Measurements from ENCODE around the gene TTN. TPM values are rescaled to one million over a fixed set of nuclear protein-coding genes. Genes with fewer than 3 reads are reported as not detected.

The TTN gene
- total RNA-seq, result under 0.01 and 0.05 TPM in 2 replicates

- DNase-seq (ENCODE audit: low read depth), result no peak
Measured at GRCh38 chr2:178807227-178808008, at the start of gene TTN. Gene TTN, minus strand, starts transcription at chr2:178807423. Its CDS starts 2,781 bp downstream, at chr2:178804642.

- DNase-seq (ENCODE audit: low read depth), result no peak
Measured at GRCh38 chr2:178855151-178855550, 47.9 kb upstream of the TTN start.

DNA sequence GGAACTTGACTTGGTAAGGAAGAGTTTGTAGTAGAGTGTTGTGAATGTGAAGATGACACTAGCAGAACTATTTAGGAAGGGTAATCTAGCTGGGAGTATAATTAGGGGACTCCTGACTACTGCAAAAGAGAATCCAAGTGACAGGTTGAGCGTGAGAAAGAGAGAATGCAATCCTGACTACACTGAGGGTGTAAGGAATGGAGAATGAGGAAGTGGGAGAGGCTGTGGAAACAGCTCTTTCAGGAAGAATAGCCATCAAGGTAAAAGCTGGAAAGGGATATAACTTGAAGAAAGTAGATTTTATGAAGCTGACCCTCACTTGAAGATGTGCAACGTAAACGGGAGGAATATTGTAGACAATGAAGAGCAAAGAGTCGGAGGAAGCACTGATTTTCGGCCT is 41.1 kb upstream of the TTN start:
- no peak for DNase-seq (ENCODE audit: low read depth)

DNA sequence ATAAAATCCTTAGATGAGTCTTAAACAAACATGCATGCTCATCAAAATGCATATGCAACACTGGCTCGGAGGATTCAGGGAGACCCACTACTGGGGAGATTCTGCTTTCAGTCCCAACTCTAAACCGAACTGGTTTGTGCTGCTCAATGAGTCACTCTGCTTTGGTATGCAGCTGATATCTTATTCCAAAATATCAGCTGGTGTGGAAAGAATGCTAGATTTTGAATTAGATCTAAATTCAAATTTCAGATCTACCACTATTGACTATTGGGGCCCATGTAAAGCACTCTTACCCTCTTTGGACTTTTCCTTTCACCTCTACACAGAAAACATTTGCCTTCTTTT is 39.2 kb upstream of the TTN start:
- peak; percentile 9 for DNase-seq (ENCODE audit: low read depth)

DNA sequence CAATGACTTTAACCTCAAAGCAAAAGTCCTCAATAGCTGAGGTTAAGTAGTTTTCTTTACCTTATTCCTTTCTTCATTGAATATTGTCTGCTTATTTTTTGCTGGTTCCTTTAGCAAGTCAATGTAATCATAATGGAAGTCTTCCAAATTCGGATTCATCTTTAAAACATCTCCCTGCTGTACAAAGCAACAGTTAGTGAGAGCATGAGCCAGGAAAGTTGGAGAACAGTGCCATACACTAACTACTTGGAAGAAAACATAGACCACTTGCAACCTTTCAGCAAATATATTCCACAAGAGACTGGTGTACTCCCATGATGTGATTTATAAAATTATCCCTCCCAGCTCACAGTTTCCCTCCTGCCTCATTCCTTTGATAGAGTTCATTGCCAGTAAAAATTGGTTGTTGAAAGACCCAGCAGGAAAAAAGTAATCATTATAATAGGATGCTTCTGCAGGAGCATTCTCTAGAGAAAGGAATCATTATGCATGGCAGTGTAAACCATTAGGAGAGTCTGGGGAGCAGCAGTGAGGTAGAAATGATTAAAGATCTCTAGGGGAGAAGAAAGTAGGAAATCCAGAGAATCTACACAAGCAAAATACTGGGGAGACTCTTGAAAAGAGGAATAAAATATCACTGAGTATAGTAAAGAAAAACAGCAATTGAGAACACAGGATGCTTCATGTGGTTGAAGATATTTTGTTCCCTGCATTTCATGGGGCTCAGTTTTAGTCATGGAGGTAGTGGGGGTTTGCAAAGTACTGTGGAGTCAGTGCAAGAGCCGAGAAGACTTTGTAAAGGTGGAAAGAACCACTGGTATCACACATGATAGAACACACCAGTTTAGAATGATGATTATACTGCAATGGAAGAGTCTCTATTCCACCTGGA is 38.6 kb upstream of the TTN start:
- DNase-seq (ENCODE audit: low read depth), result no peak

- no peak for DNase-seq (ENCODE audit: low read depth)
Measured at GRCh38 chr2:178844701-178845100, 37.5 kb upstream of the TTN start.

DNA sequence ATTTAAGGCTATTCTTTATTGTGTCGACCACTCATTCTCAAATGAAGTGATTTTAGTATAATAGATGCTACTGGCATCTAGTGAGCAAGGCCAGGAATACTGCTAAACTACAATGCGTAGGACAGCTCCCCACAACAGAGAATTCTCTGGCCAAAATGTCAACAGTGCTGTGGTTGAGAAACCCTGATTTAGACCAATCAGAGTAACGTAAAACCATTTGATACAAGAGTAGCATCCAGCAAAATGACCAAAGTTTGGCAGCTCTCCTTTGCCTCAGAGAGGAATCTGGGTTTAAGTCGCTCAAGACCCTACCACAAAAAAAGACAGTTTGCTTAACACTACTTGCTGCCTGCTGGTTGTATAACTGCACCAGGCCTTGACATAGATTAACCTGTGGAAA is 37.0 kb upstream of the TTN start:
- DNase-seq (ENCODE audit: low read depth), result no peak

DNA sequence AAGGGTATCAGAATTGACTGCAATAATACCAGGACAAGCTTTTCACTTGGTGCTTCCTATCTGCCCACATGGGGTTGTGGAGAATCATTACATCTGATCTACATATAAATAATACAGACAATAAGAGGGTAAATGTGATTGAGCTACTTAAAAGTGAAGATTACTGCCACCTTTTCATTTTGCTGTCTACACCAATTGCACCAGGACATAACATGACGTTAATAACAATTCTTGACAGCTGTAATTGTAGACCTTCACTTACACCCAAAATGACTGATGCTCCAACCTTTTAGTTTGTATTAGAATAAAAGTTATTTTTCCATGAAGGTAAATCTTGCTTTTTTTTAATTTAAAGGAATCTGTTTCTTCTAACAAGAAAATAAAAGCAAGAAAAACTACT is 36.5 kb upstream of the TTN start:
- no peak for DNase-seq (ENCODE audit: low read depth)

DNA sequence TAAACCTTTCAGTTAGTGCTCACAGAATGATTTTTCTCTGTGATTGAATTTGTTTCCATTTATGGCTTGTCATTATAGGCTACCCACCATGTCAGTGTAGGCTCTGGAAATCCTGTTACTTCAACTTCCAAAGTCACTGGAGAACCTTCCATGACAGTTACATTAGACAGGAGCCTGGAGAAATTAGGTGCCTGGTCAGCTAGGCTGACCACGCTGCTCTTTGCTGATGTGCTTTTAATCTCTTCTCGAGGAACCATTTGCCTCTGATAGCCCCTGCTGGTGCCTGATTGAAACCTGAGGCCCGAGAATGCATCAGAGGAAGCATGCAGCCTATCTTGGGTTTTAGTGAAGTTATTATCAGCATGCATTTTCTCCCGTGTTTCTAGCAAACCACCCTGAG is 29.6 kb upstream of the TTN start:
- DNase-seq (ENCODE audit: low read depth), result no peak

- DNase-seq (ENCODE audit: low read depth), result no peak
Measured at GRCh38 chr2:178834086-178834485, 26.9 kb upstream of the TTN start.

DNA sequence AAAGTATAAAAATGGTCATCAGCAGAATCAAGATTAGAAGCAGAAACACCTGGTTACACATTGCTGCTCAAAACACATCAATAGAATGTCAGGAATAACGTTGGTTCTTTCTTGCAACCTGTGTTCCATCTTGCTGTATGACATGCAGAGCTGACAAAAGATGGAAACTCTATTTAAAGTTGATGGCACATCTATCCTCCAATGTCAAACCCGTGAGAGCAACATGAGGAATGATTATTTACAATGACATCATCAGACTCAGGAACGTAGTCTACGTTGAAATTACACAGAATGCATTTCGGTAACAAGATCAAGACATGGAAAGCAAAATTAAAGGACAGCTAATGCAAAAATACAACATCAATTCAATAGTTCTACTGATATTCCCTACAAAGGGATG is 26.2 kb upstream of the TTN start:
- DNase-seq (ENCODE audit: low read depth), result no peak

- no peak for DNase-seq (ENCODE audit: low read depth)
Measured at GRCh38 chr2:178830451-178830850, 23.2 kb upstream of the TTN start.

GRCh38 chr2:178829981-178830380 is 22.8 kb upstream of the TTN start:
- DNase-seq (ENCODE audit: low read depth), result no peak

GRCh38 chr2:178829299-178829960 is 22.2 kb upstream of the TTN start:
- DNase-seq (ENCODE audit: low read depth), result no peak

- no peak for DNase-seq (ENCODE audit: low read depth)
Measured at GRCh38 chr2:178828486-178828881, 21.3 kb upstream of the TTN start.

- no peak for DNase-seq (ENCODE audit: low read depth)
Measured at GRCh38 chr2:178827739-178828485, 20.7 kb upstream of the TTN start.

DNA sequence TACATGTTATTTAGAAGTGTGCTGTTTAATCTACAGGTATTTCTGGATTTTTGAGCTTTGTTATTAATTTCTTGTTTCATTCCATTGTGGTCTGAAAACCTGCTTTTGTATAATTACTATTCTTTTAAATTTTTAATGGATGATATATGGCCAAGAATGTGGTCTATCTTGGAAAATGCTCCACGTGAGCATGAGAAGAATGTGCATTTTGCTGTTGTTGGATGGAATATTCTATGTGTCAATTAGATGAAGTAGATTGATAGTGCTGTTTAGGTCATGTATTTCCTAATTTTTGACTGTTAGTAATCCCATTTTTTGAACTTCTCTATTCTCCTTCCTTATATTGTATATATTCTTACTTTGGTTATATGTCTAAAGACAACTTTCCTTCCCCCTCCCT is 19.9 kb upstream of the TTN start:
- no peak for DNase-seq (ENCODE audit: low read depth)

GRCh38 chr2:178825183-178825582 is 18.0 kb upstream of the TTN start:
- DNase-seq (ENCODE audit: low read depth), result peak; percentile 35

GRCh38 chr2:178824181-178824580 is 17.0 kb upstream of the TTN start:
- no peak for DNase-seq (ENCODE audit: low read depth)

GRCh38 chr2:178819992-178820391 is 12.8 kb upstream of the TTN start:
- no peak for DNase-seq (ENCODE audit: low read depth)

DNA sequence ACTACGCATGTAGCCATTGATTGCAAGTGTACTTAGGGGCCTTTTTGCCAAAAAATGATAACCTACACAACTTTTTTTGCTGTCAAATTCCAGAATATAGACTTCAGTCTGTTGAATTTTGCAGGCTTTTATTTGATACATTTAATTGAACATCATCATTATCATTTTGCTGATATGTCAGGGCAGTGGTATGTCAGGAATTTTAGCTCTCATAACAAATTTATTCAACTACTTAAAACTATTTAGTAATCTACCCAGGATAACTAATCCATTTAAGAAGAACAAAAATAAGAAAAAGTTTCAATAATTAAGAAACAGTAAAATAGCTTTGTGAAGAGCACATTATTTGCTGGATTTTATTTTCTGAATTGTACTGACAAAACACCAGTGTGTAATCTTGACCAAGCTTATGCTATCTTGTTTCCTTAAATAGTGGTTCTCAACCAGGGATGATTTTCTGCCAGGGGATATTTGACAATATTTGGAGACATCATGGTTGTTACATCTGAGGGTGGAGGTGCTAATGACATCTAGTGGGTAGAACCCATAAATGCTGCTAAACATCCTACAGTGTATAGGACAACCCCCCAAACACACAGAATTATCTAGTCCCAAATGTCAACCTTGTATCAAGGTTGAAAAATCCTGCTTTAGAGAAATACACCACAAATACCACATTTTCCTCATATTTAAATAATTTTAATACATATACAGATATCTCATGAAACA is 12.1 kb upstream of the TTN start:
- no peak for DNase-seq (ENCODE audit: low read depth)

All from renal cortical epithelial cell (primary cell).